DND-41 (cell line): ENCODE results near the gene SLC38A10.

Source experiments
- ATAC-seq: fragments of 200-7000 bp; cut with Tn5 transposase; 3 replicates; pipeline ENCODE4 v1.9.1; 2021; ENCODE audit warnings: low read depth; ENCODE audit not compliant: insufficient read depth
- DNase-seq: peaks from one replicate; pipeline ENCODE4 v3.0.0-alpha.2; 2020
- H2AFZ ChIP-seq: 2 replicates; pipeline ENCODE4 v1.6.0; 2012; ENCODE audit warnings: low read depth, low read length
- H3K27ac ChIP-seq: 2 replicates; pipeline ENCODE4 v1.5.1; 2012; ENCODE audit warnings: low read length, inconsistent platforms
- H3K27me3 ChIP-seq: fragments of 200-600 bp; sonication (generic); 2 replicates; pipeline ENCODE4 v1.6.0; 2012; ENCODE audit warnings: low read length, mild to moderate bottlenecking, inconsistent platforms; ENCODE audit not compliant: insufficient read depth, poor library complexity
- H3K36me3 ChIP-seq: 2 replicates; pipeline ENCODE4 v1.5.1; 2012; ENCODE audit warnings: low read length, inconsistent platforms; ENCODE audit not compliant: insufficient read depth
- H3K4me1 ChIP-seq: 2 replicates; pipeline ENCODE4 v1.5.1; 2012; ENCODE audit warnings: mild to moderate bottlenecking, low read length; ENCODE audit not compliant: insufficient read depth
- H3K4me2 ChIP-seq: 2 replicates; pipeline ENCODE4 v1.6.0; 2012; ENCODE audit warnings: mild to moderate bottlenecking, moderate library complexity, low read length, inconsistent platforms; ENCODE audit not compliant: insufficient read depth
- H3K4me3 ChIP-seq, 2 experiments: fragments of 200-600 bp in 1 of 2; shearing (Covaris generic) in 1 of 2; 2 replicates each; pipeline ENCODE4 v1.5.1; 2012 to 2016; ENCODE audit warnings: inconsistent platforms in 2 of 2, low read length in 2 of 2, mild to moderate bottlenecking in 2 of 2, low read depth in 1 of 2, moderate library complexity in 1 of 2
- H3K79me2 ChIP-seq: 2 replicates; pipeline ENCODE4 v1.6.0; 2012; ENCODE audit warnings: low read length, inconsistent platforms; ENCODE audit not compliant: insufficient read depth
- H3K9ac ChIP-seq: 2 replicates; pipeline ENCODE4 v1.6.0; 2012; ENCODE audit warnings: low read depth, mild to moderate bottlenecking, inconsistent platforms, low read length, moderate library complexity
- H3K9me3 ChIP-seq: 2 replicates; pipeline ENCODE4 v1.5.1; 2012; ENCODE audit warnings: low read length, moderate library complexity, mild to moderate bottlenecking, inconsistent platforms; ENCODE audit not compliant: insufficient read depth, severe bottlenecking
- H4K20me1 ChIP-seq: 2 replicates; pipeline ENCODE4 v1.6.0; 2012; ENCODE audit warnings: low read length; ENCODE audit not compliant: insufficient read depth
- CTCF ChIP-seq: IDR thresholded peaks from 2 replicates; pipeline ENCODE4 v1.5.1; 2012; ENCODE audit warnings: borderline replicate concordance, low read length, moderate library complexity, mild to moderate bottlenecking; ENCODE audit not compliant: poor library complexity, severe bottlenecking; ENCODE audit errors: extremely low read depth
- EZH2 ChIP-seq: IDR thresholded peaks from 3 replicates; pipeline ENCODE4 v1.6.1; 2012; ENCODE audit warnings: borderline replicate concordance, low read depth, mild to moderate bottlenecking, moderate library complexity, low read length, inconsistent platforms; ENCODE audit not compliant: severe bottlenecking

Gene SLC38A10

GRCh38 chr17:81263371-81264181, 31.5 kb downstream of the SLC38A10 start:
- Histone ChIP-seq H3K4me1 (no peaks in the 10 kb centered on the region), H3K79me2 (no peaks in the 10 kb centered on the region), H4K20me1 (peaks cover 18% of the 10 kb centered on the region; the same call in 1 of the 2 replicates), H3K27ac (no peak overlapping the region), H3K9me3 (no peaks in the 10 kb centered on the region), H3K27me3 (no peaks in the 10 kb centered on the region), H3K4me3 (no peak overlapping the region), H3K9ac (no peak overlapping the region), H2AFZ (no peak overlapping the region), H3K36me3 (peaks cover 81% of the 10 kb centered on the region), H3K4me2 (no peak overlapping the region)
- ATAC-seq (no peak), DNase-seq (no peak)
- no peak for TF ChIP-seq CTCF
- no peak for TF ChIP-seq EZH2

GRCh38 chr17:81261582-81262336, 33.3 kb downstream of the SLC38A10 start:
- DNase-seq, result no peak
- no peak for ATAC-seq
- Histone ChIP-seq H3K27me3 (no peaks in the 10 kb centered on the region), H3K4me1 (no peaks in the 10 kb centered on the region), H3K9me3 (no peaks in the 10 kb centered on the region), H3K4me3 (no peak overlapping the region), H4K20me1 (peaks cover 22% of the 10 kb centered on the region; the same call in 1 of the 2 replicates), H3K4me2 (no peak overlapping the region), H3K36me3 (peaks cover 90% of the 10 kb centered on the region), H3K79me2 (no peaks in the 10 kb centered on the region), H2AFZ (no peak overlapping the region), H3K27ac (no peak overlapping the region), H3K9ac (no peak overlapping the region)
- no peak for TF ChIP-seq CTCF
- TF ChIP-seq EZH2, result no peak

GRCh38 chr17:81261096-81261495, 34.0 kb downstream of the SLC38A10 start:
- no peak overlapping the region for H2AFZ ChIP-seq
- no peak overlapping the region for H3K9ac ChIP-seq
- H3K36me3 ChIP-seq, result peaks cover 93% of the 10 kb centered on the region
- no peak overlapping the region for H3K4me2 ChIP-seq
- TF ChIP-seq CTCF (no peak), EZH2 (no peak)
- no peaks in the 10 kb centered on the region for H3K79me2 ChIP-seq
- ATAC-seq, result no peak
- no peak for DNase-seq
- no peaks in the 10 kb centered on the region for H3K4me1 ChIP-seq
- no peaks in the 10 kb centered on the region for H3K9me3 ChIP-seq
- no peak overlapping the region for H3K4me3 ChIP-seq
- peaks cover 22% of the 10 kb centered on the region; the same call in 1 of the 2 replicates for H4K20me1 ChIP-seq
- H3K27me3 ChIP-seq, result no peaks in the 10 kb centered on the region
- no peak overlapping the region for H3K27ac ChIP-seq
